SU-DHL-6 (cell line): ENCODE results near the gene FRZB.

Source experiments
- CTCF ChIP-seq: fragments of 200-600 bp; sonication (generic); IDR thresholded peaks from one replicate; pipeline ENCODE4 v1.5.1; 2017; ENCODE audit warnings: antibody characterized with exemption, mild to moderate bottlenecking, low read length, moderate library complexity; ENCODE audit not compliant: insufficient read depth, poor library complexity, severe bottlenecking
- EZH2phosphoT487 ChIP-seq: fragments of 200-600 bp; sonication (generic), shearing (Covaris generic); conservative IDR thresholded peaks from 2 replicates; pipeline ENCODE4 v1.6.1; 2018; ENCODE audit warnings: mild to moderate bottlenecking, antibody characterized with exemption, low read length, moderate library complexity, mixed read lengths

- no peak for TF ChIP-seq CTCF
- TF ChIP-seq EZH2phosphoT487 = no peak
These were observed 1.1 kb upstream of the FRZB start for GRCh38 chr2:182867426-182868053.
